HG03045 (cell line): ENCODE measurements around the gene RUVBL2.

Source experiments
- ATAC-seq: cut with Tn5 transposase; IDR thresholded peaks from one replicate; pipeline ENCODE4 v1.9.1; 2021; ENCODE audit warnings: mild to moderate bottlenecking, moderate library complexity; ENCODE audit not compliant: unreplicated experiment

RUVBL2 gene

GRCh38 chr19:48963371-48964204, 30.1 kb upstream of the RUVBL2 start:
- ATAC-seq: no peak

GRCh38 chr19:48964205-48965039, 29.3 kb upstream of the RUVBL2 start:
- ATAC-seq: no peak

DNA sequence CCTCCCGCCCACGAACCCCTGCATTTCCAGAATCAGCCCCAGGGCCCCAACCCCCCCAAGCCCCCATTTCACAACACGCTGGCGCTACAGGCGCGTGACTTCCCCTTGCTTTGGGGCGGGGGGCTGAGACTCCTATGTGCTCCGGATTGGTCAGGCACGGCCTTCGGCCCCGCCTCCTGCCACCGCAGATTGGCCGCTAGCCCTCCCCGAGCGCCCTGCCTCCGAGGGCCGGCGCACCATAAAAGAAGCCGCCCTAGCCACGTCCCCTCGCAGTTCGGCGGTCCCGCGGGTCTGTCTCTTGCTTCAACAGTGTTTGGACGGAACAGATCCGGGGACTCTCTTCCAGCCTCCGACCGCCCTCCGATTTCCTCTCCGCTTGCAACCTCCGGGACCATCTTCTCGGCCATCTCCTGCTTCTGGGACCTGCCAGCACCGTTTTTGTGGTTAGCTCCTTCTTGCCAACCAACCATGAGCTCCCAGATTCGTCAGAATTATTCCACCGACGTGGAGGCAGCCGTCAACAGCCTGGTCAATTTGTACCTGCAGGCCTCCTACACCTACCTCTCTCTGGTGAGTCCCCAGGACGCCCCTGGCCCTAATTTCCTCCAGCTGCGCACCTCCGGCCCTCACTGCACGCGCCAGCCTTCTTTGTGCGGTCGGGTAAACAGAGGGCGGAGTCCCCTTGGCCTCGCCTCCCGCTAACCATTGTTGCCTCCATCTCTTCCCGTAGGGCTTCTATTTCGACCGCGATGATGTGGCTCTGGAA, 28.5 kb upstream of the RUVBL2 start, which contains the start of gene FTL:
FTL (plus strand) TSS at position 270 of the 766 bp plus-strand sequence; CDS start at position 469, 199 bp downstream.
- ATAC-seq: peak; percentile 64

- ATAC-seq: peak; percentile 8
Observed at GRCh38 chr19:48965806-48966540, 27.7 kb upstream of the RUVBL2 start.

DNA sequence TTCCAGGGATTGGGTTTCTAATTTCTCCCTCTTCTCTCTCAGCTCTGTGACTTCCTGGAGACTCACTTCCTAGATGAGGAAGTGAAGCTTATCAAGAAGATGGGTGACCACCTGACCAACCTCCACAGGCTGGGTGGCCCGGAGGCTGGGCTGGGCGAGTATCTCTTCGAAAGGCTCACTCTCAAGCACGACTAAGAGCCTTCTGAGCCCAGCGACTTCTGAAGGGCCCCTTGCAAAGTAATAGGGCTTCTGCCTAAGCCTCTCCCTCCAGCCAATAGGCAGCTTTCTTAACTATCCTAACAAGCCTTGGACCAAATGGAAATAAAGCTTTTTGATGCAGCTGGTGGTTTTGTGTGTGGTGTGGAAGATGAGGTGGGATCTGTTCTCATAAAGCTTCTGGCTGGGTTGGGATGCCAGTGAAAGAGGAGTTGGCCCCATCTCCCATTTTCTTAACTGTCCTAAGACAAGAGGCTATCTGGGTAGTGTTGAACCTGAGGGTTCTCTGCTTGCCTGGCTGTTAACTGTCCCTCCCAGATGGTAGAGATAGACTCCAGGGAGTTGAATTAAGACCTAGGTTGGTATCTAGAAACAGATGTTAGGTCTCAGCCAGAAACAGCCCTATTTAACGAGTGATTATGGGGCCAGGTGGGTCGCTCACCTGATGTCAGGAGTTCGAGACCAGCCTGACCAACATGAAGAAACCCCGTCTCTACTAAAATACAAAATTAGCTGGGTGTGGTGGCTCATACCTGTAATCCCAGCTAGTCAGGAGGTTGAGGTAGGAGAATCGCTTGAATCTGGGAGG, 26.9 kb upstream of the RUVBL2 start:
- no peak for ATAC-seq

- no peak for ATAC-seq
Observed at GRCh38 chr19:48967346-48968178, 26.1 kb upstream of the RUVBL2 start.

- no peak for ATAC-seq
Observed at GRCh38 chr19:48968179-48968661, 25.5 kb upstream of the RUVBL2 start.

DNA sequence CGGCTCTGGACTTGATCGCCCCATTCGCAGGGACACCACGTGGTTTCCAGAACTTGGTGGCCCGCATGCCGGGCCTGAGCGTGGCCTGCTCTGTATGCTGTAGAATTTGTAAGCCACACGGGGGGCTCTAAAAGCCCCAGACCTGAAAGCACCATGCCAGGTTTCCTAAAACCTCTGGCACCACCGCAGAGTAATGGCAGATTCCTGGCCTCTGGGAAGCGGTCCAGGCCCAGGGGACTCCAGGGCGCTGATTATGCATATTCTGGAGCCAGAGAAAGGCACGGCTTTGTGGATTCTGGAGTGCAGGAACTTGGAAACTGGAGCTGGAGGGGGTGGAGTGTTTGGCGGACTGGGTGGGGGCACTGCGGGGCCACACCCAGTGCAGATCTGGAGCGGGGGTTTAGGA, 24.9 kb upstream of the RUVBL2 start:
- no peak for ATAC-seq

DNA sequence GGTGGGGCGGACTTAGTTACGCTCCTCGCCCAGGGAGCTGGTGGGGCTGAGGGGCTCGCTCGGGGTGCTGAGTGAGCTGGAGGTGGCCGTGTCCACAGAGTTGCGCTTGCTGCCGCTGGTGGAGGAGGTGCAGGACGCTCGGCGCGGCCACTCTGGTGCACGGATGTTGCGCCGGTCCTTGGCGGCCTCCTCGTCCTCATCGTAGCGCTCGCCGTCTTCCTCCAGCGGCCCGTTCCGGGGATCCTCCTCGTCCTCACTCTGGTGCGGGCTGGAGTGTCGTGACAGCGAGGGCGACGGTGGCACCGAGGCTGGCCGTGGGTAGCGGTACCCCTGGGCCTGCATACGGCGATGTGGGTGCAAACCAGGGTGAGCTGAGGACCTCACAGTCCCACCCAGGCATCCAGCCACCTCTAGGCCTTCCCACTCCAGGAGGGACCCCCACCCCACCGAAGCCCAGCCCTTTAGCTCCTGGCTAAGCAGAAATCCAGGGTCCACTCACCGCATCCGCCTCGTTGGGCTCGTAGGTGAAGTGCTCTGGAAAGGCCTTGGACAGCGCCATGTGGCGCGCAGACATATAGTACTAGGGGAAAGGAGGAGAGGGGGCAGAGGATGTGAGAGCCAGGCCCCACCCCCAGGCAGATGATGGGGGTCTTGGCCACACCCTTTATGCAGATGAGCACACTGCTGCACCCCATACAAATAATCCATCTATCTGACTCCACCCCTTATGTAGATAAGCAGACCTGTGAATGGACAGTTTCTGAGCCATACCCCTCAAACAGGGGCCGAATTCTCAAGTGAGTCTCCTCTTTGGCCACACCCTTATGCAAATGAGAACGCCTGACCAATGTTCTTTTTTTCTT, 24.2 kb upstream of the RUVBL2 start:
- ATAC-seq: no peak

- no peak for ATAC-seq
Observed at GRCh38 chr19:48970139-48970766, 23.4 kb upstream of the RUVBL2 start.

DNA sequence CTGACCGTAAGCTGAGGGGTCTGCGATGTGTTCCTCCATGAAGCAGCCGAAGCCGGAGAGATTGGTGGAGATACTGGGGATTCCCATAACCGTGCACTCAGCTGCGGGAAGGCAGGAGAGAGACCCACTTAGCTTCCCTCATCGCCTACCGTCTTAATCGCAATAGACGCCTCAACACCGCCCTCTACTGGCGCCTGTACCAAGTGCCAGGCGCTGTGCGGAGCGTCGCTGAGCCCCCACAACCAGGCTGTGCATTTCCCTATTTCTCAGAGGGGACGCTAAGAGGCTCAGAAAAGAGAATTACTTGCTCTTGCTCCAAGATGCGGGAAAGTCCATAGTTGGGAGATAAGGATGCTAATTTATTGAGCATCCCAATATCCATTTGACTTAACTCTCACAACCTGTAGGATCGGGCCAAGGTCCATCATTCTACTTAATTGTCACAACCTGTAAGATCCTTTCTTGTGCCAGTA, 22.7 kb upstream of the RUVBL2 start:
- no peak for ATAC-seq

- no peak for ATAC-seq
Observed at GRCh38 chr19:48975947-48976847, 17.5 kb upstream of the RUVBL2 start.

DNA sequence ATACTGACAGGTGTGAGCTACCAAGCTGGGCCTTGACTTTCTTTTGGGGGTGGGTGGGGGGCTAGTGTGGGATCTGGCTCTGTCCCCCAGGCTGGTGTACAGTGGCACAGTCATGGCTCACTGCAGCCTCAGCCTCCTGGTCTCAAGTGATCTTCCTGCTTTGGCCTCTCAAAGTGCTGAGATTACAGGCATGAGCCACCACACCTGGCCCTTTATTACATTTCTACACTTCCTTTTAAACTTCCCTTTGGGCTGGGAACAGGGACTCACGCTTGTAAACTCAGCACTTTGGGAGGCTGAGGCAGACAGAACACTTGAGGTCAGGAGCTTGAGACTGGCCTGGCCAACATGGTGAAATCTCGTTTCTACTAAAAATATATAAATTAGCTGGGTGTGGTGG, 16.6 kb upstream of the RUVBL2 start:
- no peak for ATAC-seq

DNA sequence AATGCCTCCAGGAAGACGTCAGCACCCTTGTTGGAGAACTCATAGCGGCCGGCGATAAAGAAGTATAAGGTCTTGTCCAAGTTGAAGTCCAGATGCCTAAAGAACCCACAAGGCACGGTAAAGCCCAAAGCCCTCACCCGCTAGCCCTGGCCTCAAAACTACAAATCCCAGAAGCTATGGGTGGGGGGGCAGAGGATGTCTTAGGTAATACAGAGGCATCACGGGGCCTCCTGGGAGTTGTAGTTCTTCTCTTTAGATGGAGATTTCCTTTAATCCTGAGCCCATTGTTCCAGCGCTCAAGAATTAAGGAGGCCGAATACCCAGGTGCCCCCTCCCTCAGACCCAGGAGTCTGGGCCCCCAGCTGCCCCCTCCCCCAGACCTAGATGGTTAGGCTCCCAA, 11.4 kb upstream of the RUVBL2 start:
- no peak for ATAC-seq

DNA sequence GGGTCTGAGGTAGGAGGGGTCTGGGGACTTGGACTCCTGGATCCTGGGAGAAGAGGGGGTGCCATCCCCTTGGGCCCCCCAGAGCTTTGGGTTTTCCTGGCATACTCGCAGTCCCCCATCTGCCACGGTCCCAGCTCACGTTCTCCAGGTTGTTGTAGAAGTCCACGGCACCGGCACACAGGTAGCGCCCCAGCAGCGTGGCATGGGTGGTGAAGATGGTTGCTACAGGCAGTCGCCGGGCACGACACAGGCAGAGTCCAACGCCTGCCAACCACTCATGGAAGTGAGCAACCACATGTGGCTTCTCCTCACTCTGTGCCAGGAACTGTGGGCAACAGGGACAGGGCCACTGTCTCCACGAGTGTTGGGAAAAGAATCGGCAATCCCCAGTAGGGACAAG, 8.0 kb upstream of the RUVBL2 start:
- no peak for ATAC-seq

DNA sequence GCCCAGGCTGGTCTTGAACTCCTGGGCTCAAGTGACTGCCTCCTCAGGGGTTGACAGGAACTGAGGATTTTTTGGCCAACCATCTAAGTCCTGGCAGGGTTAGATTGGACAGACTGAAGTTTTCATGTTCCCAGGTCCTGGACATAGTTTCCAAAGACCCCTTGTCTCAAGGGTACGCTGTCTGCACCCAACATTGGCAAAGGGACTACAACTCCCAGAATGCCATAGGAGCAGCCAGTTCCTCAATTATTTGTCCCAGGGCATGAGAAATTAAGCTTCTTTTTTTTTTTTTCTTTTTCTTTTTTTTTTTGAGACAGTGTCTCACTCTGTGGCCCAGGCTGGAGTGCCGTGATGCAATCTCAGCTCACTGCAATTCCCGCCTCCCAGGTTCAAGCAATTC, 7.5 kb upstream of the RUVBL2 start:
- no peak for ATAC-seq
